B cell (primary cell): Measurements from ENCODE around the gene TIMM50. TPM values are rescaled to one million over a fixed set of nuclear protein-coding genes. Genes with fewer than 3 reads are reported as not detected.

Experiments
- ATAC-seq: fragments of 200-7000 bp; cut with Tn5 transposase; one replicate; pipeline ENCODE4 v1.10.0; 2021; ENCODE audit warnings: low read depth, mild to moderate bottlenecking, moderate number of reproducible peaks, moderate library complexity
- CTCF ChIA-PET: fragments of 350-600 bp; sonication (Branson Sonifier 250); formaldehyde crosslinking; loops from one replicate; lab custom pipeline; 2021; ENCODE audit warnings: antibody characterized with exemption, inconsistent platforms; lab: Charles Lee
- POLR2A ChIA-PET: fragments of 350-600 bp; sonication (Branson Sonifier 250); formaldehyde crosslinking; loops from one replicate; lab custom pipeline; 2021; ENCODE audit warnings: antibody characterized with exemption; lab: Charles Lee
- DNase-seq: peaks from one replicate; pipeline ENCODE4 v3.0.0; 2013
- H2AFZ ChIP-seq: 2 replicates; pipeline ENCODE4 v1.6.1; 2012; ENCODE audit warnings: mild to moderate bottlenecking, low read depth, low read length; ENCODE audit not compliant: insufficient read depth, poor library complexity, severe bottlenecking
- H3K27ac ChIP-seq, 2 donors: 1 replicate in 1 of 2; 2 replicates in 1 of 2; pipeline ENCODE4 v1.5.1; 2012 to 2013; ENCODE audit warnings: low read length in 2 of 2, mild to moderate bottlenecking in 2 of 2, moderate library complexity in 1 of 2
- H3K27me3 ChIP-seq, 4 experiments: fragments of 200-600 bp in 1 of 4; sonication (generic) in 1 of 4; replicated peaks in 1 of 4; 1 replicate in 2 of 4; 2 replicates in 2 of 4; pipeline versions ENCODE4 v1.6.1 to v1.7.0; 2013 to 2016; ENCODE audit warnings: low read length in 3 of 4, mild to moderate bottlenecking in 2 of 4, mixed read lengths in 1 of 4, moderate library complexity in 1 of 4; ENCODE audit not compliant: insufficient read depth in 4 of 4, control insufficient read depth in 3 of 4; ENCODE audit errors: control extremely low read depth in 1 of 4
- H3K36me3 ChIP-seq, 2 experiments: replicated peaks in 1 of 2; 1 replicate in 1 of 2; 2 replicates in 1 of 2; pipeline versions ENCODE4 v1.6.1 to v1.7.1; 2013; ENCODE audit warnings: low read length in 1 of 2; ENCODE audit not compliant: insufficient read depth in 2 of 2, control insufficient read depth in 1 of 2; ENCODE audit errors: control extremely low read depth in 1 of 2, extremely low read depth in 1 of 2
- H3K4me1 ChIP-seq, 2 donors: fragments of 200-600 bp in 1 of 2; sonication (generic) in 1 of 2; 1 replicate in 1 of 2; 2 replicates in 1 of 2; pipeline versions ENCODE4 v1.5.1 to v1.6.1; 2013 to 2017; ENCODE audit warnings: low read length in 2 of 2; ENCODE audit not compliant: control insufficient read depth in 2 of 2, insufficient read depth in 2 of 2
- H3K4me2 ChIP-seq: replicated peaks from 2 replicates; pipeline ENCODE3; 2012; ENCODE audit warnings: mild to moderate bottlenecking, low read depth, low read length; ENCODE audit not compliant: poor library complexity, severe bottlenecking
- H3K4me3 ChIP-seq, 5 experiments: fragments of 200-600 bp in 1 of 5; sonication (generic) in 1 of 5; 1 replicate in 3 of 5; 2 replicates in 2 of 5; pipeline versions ENCODE4 v1.5.1 to v1.7.0; 2011 to 2016; ENCODE audit warnings: low read length in 4 of 5, mild to moderate bottlenecking in 4 of 5, low read depth in 2 of 5, control low read depth in 1 of 5, moderate library complexity in 1 of 5; ENCODE audit not compliant: insufficient read depth in 1 of 5; ENCODE audit errors: control extremely low read depth in 1 of 5, extremely low read depth in 1 of 5
- H3K79me2 ChIP-seq: fragments of 200-600 bp; sonication (generic); one replicate; pipeline ENCODE4 v1.6.0; 2016; ENCODE audit warnings: low read length; ENCODE audit not compliant: control insufficient read depth, insufficient read depth
- H3K9ac ChIP-seq: fragments of 200-600 bp; sonication (generic); 2 replicates; pipeline ENCODE4 v1.6.1; 2017; ENCODE audit warnings: mild to moderate bottlenecking, low read length, moderate library complexity
- H3K9me3 ChIP-seq, 3 donors: one replicate each; pipeline versions ENCODE4 v1.6.1 to v1.7.1; 2013; ENCODE audit warnings: low read length in 2 of 3; ENCODE audit not compliant: control insufficient read depth in 2 of 3, insufficient read depth in 1 of 3; ENCODE audit errors: control extremely low read depth in 1 of 3
- H4K20me1 ChIP-seq: 2 replicates; pipeline ENCODE4 v1.6.0; 2012; ENCODE audit warnings: mild to moderate bottlenecking, low read length; ENCODE audit not compliant: insufficient read depth, control insufficient read depth, poor library complexity, severe bottlenecking
- H3K27ac Mint-ChIP-seq: one replicate; pipeline ENCODE4 v1.8.0; 2021; ENCODE audit warnings: mixed read lengths
- H3K27me3 Mint-ChIP-seq: one replicate; pipeline ENCODE4 v1.8.0; 2021; ENCODE audit warnings: mixed read lengths
- H3K4me1 Mint-ChIP-seq: one replicate; pipeline ENCODE4 v1.8.0; 2021; ENCODE audit warnings: mixed read lengths
- H3K4me3 Mint-ChIP-seq: one replicate; pipeline ENCODE4 v1.8.0; 2021; ENCODE audit warnings: mixed read lengths
- H3K9me3 Mint-ChIP-seq: one replicate; pipeline ENCODE4 v1.8.0; 2022; ENCODE audit warnings: mixed read lengths; ENCODE audit not compliant: insufficient read depth
- CTCF ChIP-seq: fragments of 200-600 bp; IDR thresholded peaks from one replicate; pipeline ENCODE4 v1.8.0; 2022; ENCODE audit warnings: antibody characterized with exemption, mild to moderate bottlenecking
- EZH2 ChIP-seq: IDR thresholded peaks from 2 replicates; pipeline ENCODE4 v1.6.1; 2012; ENCODE audit warnings: borderline replicate concordance, low read depth, mild to moderate bottlenecking, moderate library complexity, low read length; ENCODE audit not compliant: insufficient read depth, poor library complexity, severe bottlenecking
- WGBS: methylation state at CpG from one replicate; pipeline ENCODE4 v1.1.5; 2013; ENCODE audit warnings: missing lambda C conversion rate; ENCODE audit not compliant: insufficient coverage; 5-methylcytosine and 5-hydroxymethylcytosine counted together
- intact Hi-C: fragments of 100-400 bp; cut with micrococcal nuclease; formaldehyde crosslinking; loops from one replicate; pipeline ENCODE4 v1.10.0; 2022
- polyA plus RNA-seq: library from polyadenylated mRNA; depleted of rRNA; stranded (reverse); fragments of >200 nt; gene quantifications from 2 replicates; pipeline ENCODE4 v1.2.3, GENCODE V29; 2012
- total RNA-seq, 2 donors: library from RNA; stranded (reverse); fragments of 120-200 nt in 1 of 2; gene quantifications; 1 replicate in 1 of 2; 2 replicates in 1 of 2; pipeline versions ENCODE4 v1.2.3 to v1.2.4, GENCODE V29; 2013 to 2022

The TIMM50 gene
- total and polyA plus RNA-seq, 2 donors (not counting 1 experiment from before 2014, with no cell fraction given) = 25.7 to 55.3 TPM

- Mint-ChIP-seq H3K4me3 (no peak overlapping the region), H3K4me1 (peaks cover 16% of the 10 kb centered on the region), H3K27ac (no peak overlapping the region), H3K27me3 (peaks cover 26% of the 10 kb centered on the region), H3K9me3 (no peaks in the 10 kb centered on the region)
- no peak overlapping the region for H3K4me2 ChIP-seq
- H3K79me2 ChIP-seq = no peaks in the 10 kb centered on the region
- peaks cover 0 to 56% (median 15%) of the 10 kb centered on the region in 4 experiments for H3K27me3 ChIP-seq
- CTCF ChIA-PET = no interaction called here
- no peaks in the 10 kb centered on the region for H3K36me3 ChIP-seq
- H3K4me3 ChIP-seq = no peak overlapping the region
- H3K4me1 ChIP-seq = peaks cover 13 to 16% of the 10 kb centered on the region in 2 donors
- H2AFZ ChIP-seq = no peak overlapping the region
- H4K20me1 ChIP-seq = no peaks in the 10 kb centered on the region
- TF ChIP-seq CTCF (no peak), EZH2 (no peak)
- H3K9me3 ChIP-seq = peaks cover 0 to 9% (median 0%) of the 10 kb centered on the region in 3 donors
- ATAC-seq = no peak
- intact Hi-C loops = no loop called here
- H3K27ac ChIP-seq = no peak overlapping the region
- H3K9ac ChIP-seq = no peak overlapping the region
- no CpG with 5 or more reads among the region's 2 CpGs for WGBS
- no peak for DNase-seq
- POLR2A ChIA-PET = no interaction called here
These were observed 28.6 kb downstream of the TIMM50 start for GRCh38 chr19:39509233-39509632.

- H3K27ac Mint-ChIP-seq = no peak overlapping the region
- Histone ChIP-seq H3K4me1 (peaks cover 20 to 26% of the 10 kb centered on the region in 2 donors), H4K20me1 (no peaks in the 10 kb centered on the region), H3K9ac (no peak overlapping the region), H2AFZ (no peak overlapping the region), H3K4me2 (no peak overlapping the region), H3K27me3 (peaks cover 0 to 53% (median 33%) of the 10 kb centered on the region in 4 experiments), H3K36me3 (no peaks in the 10 kb centered on the region), H3K9me3 (peaks cover 0 to 23% (median 0%) of the 10 kb centered on the region in 3 donors), H3K27ac (no peak overlapping the region), H3K4me3 (no peak overlapping the region), H3K79me2 (no peaks in the 10 kb centered on the region)
- H3K9me3 Mint-ChIP-seq = no peaks in the 10 kb centered on the region
- intact Hi-C loops = no loop called here
- peaks cover 30% of the 10 kb centered on the region for H3K27me3 Mint-ChIP-seq
- no peak for TF ChIP-seq CTCF
- no peak for TF ChIP-seq EZH2
- H3K4me1 Mint-ChIP-seq = peaks cover 17% of the 10 kb centered on the region
- 20% methylated on average over 1 of the region's 2 CpGs for WGBS
- ChIA-PET CTCF (no interaction called here), POLR2A (interaction anchor here (0.6 to 0.7 kb wide), 2 partner anchors 26 to 88 kb away, joined by 3 to 12 read pairs; no protein-coding TSS in a partner anchor)
- no peak overlapping the region for H3K4me3 Mint-ChIP-seq
- DNase-seq (no peak), ATAC-seq (no peak)
These were observed 32.4 kb downstream of the TIMM50 start for GRCh38 chr19:39512988-39513387.
